HG02938 (cell line): Measurements from ENCODE around the gene UNC80.

ENCODE experiments used
- ATAC-seq: cut with Tn5 transposase; IDR thresholded peaks from one replicate; pipeline ENCODE4 v1.9.1; 2021; ENCODE audit warnings: mild to moderate bottlenecking, moderate library complexity; ENCODE audit not compliant: unreplicated experiment

Gene UNC80

GRCh38 chr2:209965723-209966122 lies 194.1 kb downstream of the UNC80 start:
- ATAC-seq: no peak

GRCh38 chr2:209969692-209970091 lies 198.1 kb downstream of the UNC80 start:
- ATAC-seq: no peak

GRCh38 chr2:209970271-209970670 lies 198.6 kb downstream of the UNC80 start:
- ATAC-seq: no peak

GRCh38 chr2:209970711-209971110 lies 199.1 kb downstream of the UNC80 start:
- no peak for ATAC-seq

GRCh38 chr2:209973328-209973727 lies 201.7 kb downstream of the UNC80 start:
- ATAC-seq: no peak

GRCh38 chr2:209974576-209974975 lies 202.9 kb downstream of the UNC80 start:
- no peak for ATAC-seq

- ATAC-seq: peak; percentile 96
Measured at GRCh38 chr2:209976698-209977385, 205.2 kb downstream of the UNC80 start.

- peak; percentile 39 for ATAC-seq
Measured at GRCh38 chr2:209977386-209978239, 206.0 kb downstream of the UNC80 start.

- no peak for ATAC-seq
Measured at GRCh38 chr2:209984291-209984690, 212.7 kb downstream of the UNC80 start.

GRCh38 chr2:209985874-209986273 lies 214.2 kb downstream of the UNC80 start:
- ATAC-seq: no peak

- no peak for ATAC-seq
Measured at GRCh38 chr2:209986415-209986814, 214.8 kb downstream of the UNC80 start.

- ATAC-seq: no peak
Measured at GRCh38 chr2:209988010-209988409, 216.4 kb downstream of the UNC80 start.

- no peak for ATAC-seq
Measured at GRCh38 chr2:209990838-209991237, 219.2 kb downstream of the UNC80 start.

- no peak for ATAC-seq
Measured at GRCh38 chr2:209993968-209994367, 222.3 kb downstream of the UNC80 start.

- ATAC-seq: no peak
Measured at GRCh38 chr2:209998596-209998995, 227.0 kb downstream of the UNC80 start.

GRCh38 chr2:210000464-210001324 lies 229.1 kb downstream of the UNC80 start:
- ATAC-seq: no peak

GRCh38 chr2:210002158-210003157 lies 230.8 kb downstream of the UNC80 start, which contains the start of gene RPE:
Gene RPE, plus strand, starts transcription at chr2:210002638. Its CDS starts 24 bp downstream, at chr2:210002662.
- peak; percentile 99 for ATAC-seq

- ATAC-seq: no peak
Measured at GRCh38 chr2:210003359-210003758, 231.7 kb downstream of the UNC80 start.

- ATAC-seq: no peak
Measured at GRCh38 chr2:210004881-210005280, 233.2 kb downstream of the UNC80 start.

GRCh38 chr2:210007895-210008294 lies 236.3 kb downstream of the UNC80 start:
- ATAC-seq: no peak
